ENCODE measurements around the gene FADS1. TPM values are rescaled to one million over a fixed set of nuclear protein-coding genes. Genes with fewer than 3 reads are reported as not detected.

Gene FADS1
- total RNA-seq = 10 to 100 TPM; 39.0 to 52.9 TPM

DNA sequence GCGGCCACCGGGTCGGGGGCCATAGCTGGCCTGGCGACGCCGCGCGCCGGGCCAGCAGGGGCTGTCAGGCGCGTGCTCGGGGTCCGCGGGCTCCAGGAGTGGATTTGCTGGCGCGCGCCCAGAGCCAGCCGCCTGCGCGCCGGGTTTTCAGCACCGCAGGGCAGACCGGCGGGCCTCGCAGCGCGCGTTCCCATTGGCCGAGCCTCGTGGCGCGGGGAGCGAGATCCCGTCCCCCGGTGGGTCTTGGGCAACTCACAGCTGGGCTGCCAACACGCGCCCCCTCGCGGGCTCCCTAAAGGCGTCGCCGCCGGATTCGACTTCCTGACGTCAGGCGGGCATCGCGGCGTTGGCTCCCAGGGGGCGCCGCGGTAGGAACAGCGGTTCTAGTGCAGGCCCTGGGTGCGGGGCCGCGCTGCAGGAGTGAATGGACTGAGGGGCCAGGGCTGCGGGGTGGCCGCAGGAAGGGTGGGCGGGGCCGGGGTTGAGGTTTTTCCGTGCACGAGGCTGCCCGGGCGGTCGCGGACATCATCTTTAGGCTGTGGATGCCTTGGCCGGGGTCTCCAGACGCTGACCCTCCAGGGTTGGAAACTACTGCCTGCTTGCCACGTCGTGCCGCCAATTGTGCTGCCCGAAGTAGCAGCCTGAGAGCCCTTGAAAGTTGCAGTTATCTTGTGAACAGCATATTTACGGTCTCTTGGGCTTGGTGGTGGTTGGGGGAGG lies at the start of gene FADS1:
FADS1 (minus strand) TSS at position 268 of the 720 bp plus-strand sequence; CDS start at position 194, 74 bp downstream.
- ATAC-seq (ENCODE audit: insufficient number of reproducible peaks, low FRiP score, low read depth) (peak; percentile 23), DNase-seq (ENCODE audit: low spot score) (peak; percentile 61)
- Histone ChIP-seq H3K27me3 (replicated peaks; ENCODE audit: insufficient read depth) (no peaks in the 10 kb centered on the region), H3K4me1 (ENCODE audit: control insufficient read depth in 1 of 2, low read depth in 2 of 2) (peaks cover 13 to 28% of the 10 kb centered on the region in 2 donors), H3K9me3 (no peaks in the 10 kb centered on the region), H3K4me3 (peak within 1 kb of the TSS; percentile 92), H3K36me3 (peaks cover 8% of the 10 kb centered on the region), H3K27ac (peak within 1 kb of the TSS; percentile 99 to 100)
- TF ChIP-seq, protein P1, sequence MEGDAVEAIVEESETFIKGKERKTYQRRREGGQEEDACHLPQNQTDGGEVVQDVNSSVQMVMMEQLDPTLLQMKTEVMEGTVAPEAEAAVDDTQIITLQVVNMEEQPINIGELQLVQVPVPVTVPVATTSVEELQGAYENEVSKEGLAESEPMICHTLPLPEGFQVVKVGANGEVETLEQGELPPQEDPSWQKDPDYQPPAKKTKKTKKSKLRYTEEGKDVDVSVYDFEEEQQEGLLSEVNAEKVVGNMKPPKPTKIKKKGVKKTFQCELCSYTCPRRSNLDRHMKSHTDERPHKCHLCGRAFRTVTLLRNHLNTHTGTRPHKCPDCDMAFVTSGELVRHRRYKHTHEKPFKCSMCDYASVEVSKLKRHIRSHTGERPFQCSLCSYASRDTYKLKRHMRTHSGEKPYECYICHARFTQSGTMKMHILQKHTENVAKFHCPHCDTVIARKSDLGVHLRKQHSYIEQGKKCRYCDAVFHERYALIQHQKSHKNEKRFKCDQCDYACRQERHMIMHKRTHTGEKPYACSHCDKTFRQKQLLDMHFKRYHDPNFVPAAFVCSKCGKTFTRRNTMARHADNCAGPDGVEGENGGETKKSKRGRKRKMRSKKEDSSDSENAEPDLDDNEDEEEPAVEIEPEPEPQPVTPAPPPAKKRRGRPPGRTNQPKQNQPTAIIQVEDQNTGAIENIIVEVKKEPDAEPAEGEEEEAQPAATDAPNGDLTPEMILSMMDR (IDR thresholded peaks at IDR 0.05) = peak; percentile 57

- Histone ChIP-seq H3K27me3 (replicated peaks; ENCODE audit: insufficient read depth) (no peaks in the 10 kb centered on the region), H3K27ac (no peak overlapping the region), H3K36me3 (peaks cover 26% of the 10 kb centered on the region), H3K4me1 (ENCODE audit: control insufficient read depth in 1 of 2, low read depth in 2 of 2) (peaks cover 8 to 19% of the 10 kb centered on the region in 2 donors), H3K4me3 (no peak overlapping the region), H3K9me3 (no peaks in the 10 kb centered on the region)
- ATAC-seq (ENCODE audit: insufficient number of reproducible peaks, low FRiP score, low read depth) (no peak), DNase-seq (ENCODE audit: low spot score) (no peak)
- TF ChIP-seq, protein P1 (IDR thresholded peaks at IDR 0.05) = no peak
Observed at GRCh38 chr11:61866231-61866957, 49.6 kb upstream of the FADS1 start.

DNA sequence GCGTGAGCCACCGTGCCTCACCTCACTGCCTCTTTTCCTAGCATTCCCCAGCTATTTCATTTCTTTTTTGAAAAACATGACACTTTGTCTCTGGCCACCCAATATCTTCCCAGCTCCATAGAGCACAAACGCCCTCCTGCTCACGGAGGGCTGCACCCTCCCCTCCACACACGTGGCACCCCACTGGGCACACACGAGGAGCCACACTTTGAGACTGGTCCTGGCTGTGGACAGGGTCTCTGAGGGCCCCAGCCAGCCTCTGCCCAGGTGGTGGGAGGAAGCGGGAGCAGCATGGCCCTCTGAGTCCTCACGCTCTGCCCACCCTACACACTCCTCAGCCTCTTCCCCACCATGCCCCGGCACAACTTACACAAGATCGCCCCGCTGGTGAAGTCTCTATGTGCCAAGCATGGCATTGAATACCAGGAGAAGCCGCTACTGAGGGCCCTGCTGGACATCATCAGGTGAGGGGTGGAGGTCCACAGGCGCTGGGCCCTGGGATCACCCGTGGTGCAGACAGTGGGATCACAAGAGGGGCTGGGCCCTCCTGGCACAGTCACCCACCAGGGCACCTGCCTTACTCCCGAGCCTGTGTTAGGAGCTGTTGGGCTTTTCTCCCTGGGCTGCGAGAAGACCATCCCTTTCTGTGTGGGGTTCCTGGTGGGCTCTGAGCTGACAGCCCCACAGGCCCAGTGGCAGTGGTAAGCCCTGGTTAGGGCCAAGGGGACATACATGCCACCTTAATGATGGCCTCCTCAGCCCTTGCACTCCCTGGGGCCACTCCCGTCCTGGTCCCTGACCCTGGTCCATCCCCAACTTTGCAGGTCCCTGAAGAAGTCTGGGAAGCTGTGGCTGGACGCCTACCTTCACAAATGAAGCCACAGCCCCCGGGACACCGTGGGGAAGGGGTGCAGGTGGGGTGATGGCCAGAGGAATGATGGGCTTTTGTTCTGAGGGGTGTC lies 48.3 kb upstream of the FADS1 start:
- Histone ChIP-seq H3K27me3 (replicated peaks; ENCODE audit: insufficient read depth) (no peaks in the 10 kb centered on the region), H3K9me3 (no peaks in the 10 kb centered on the region), H3K27ac (no peak overlapping the region), H3K36me3 (peaks cover 26% of the 10 kb centered on the region), H3K4me3 (no peak overlapping the region), H3K4me1 (ENCODE audit: control insufficient read depth in 1 of 2, low read depth in 2 of 2) (peaks cover 0 to 14% of the 10 kb centered on the region in 2 donors)
- TF ChIP-seq, protein P1 (IDR thresholded peaks at IDR 0.05) = no peak
- DNase-seq (ENCODE audit: low spot score) (no peak), ATAC-seq (ENCODE audit: insufficient number of reproducible peaks, low FRiP score, low read depth) (no peak)

DNA sequence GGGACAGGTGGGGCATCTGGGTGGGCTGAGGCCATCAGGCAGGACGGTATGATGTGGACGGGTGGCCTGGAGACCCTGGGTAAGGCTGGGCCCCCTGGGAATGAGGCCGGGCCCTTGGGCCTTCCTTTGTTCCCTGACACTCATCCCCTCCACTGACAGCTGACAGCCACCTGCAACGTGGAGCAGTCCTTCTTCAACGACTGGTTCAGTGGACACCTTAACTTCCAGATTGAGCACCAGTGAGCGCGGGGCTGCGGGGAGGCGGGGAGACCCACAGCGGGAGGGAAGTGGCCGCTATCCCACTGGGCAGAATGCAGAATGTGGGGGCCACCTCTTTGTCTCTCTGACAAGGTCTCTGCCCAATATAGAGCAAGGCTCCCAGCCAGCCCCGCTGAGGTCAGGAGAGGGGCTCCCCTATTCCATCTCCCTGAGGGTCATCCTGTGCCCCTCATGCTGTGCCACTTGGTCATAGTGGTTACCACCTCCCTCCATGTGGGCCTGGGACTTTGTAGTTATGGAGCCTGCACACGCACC lies 46.8 kb upstream of the FADS1 start:
- TF ChIP-seq, protein P1 (IDR thresholded peaks at IDR 0.05) = no peak
- no peak overlapping the region for H3K27ac ChIP-seq
- peaks cover 0 to 11% of the 10 kb centered on the region in 2 donors for H3K4me1 ChIP-seq (ENCODE audit: control insufficient read depth in 1 of 2, low read depth in 2 of 2)
- ATAC-seq (ENCODE audit: insufficient number of reproducible peaks, low FRiP score, low read depth) = no peak
- no peak for DNase-seq (ENCODE audit: low spot score)
- no peaks in the 10 kb centered on the region for H3K9me3 ChIP-seq
- H3K36me3 ChIP-seq = peaks cover 37% of the 10 kb centered on the region
- H3K4me3 ChIP-seq = no peak overlapping the region
- H3K27me3 ChIP-seq (replicated peaks; ENCODE audit: insufficient read depth) = no peaks in the 10 kb centered on the region

Data from thoracic aorta (tissue), 2 donors.